Mammary epithelial cell (primary cell): ENCODE measurements around the gene TLR8.

Experiments used
- CTCF ChIP-seq, 2 donors: IDR thresholded peaks in 1 of 2; conservative IDR thresholded peaks in 1 of 2; 2 replicates each; pipeline ENCODE4 v1.5.1; 2011 to 2012; ENCODE audit warnings: inconsistent platforms in 2 of 2, low read length in 2 of 2, mild to moderate bottlenecking in 2 of 2, control low read depth in 1 of 2, low read depth in 1 of 2; ENCODE audit not compliant: insufficient read depth in 1 of 2; ENCODE audit errors: extremely low read depth in 1 of 2
- EZH2 ChIP-seq: IDR thresholded peaks from 2 replicates; pipeline ENCODE4 v1.6.1; 2012; ENCODE audit warnings: low read length, inconsistent platforms, borderline replicate concordance

DNA sequence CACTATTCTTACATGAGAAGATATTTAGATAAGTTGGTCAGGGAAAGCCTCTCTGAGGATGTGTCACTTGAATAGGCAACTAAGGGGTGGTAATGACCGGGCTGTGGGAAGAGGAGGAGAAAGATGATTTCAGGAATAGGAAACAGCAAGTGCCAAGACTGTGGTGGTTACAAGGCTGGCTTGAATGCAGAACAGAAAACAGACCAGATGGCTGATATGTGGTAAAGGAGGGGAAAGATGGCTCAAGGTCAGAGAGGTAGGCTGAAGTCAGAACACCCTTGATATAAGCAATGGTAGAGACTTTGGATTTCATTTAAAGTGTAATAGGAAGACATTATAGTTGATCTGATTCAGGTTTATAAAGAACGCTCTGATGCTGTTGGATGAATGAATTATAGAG is 24.5 kb upstream of the TLR8 start:
- TF ChIP-seq CTCF (conservative IDR thresholded peaks at IDR 0.05 in 1 of 2, IDR thresholded peaks at IDR 0.05 in 1 of 2; ENCODE audit: extremely low read depth in 1 of 2, insufficient read depth in 1 of 2, low read depth in 1 of 2, low read length in 2 of 2) (no peak), EZH2 (no peak)
